ENCODE results near the gene VPS54.
A peak's percentile ranks its signal among the peaks of the same experiment; 100 is the strongest.

VPS54 gene, protein sequence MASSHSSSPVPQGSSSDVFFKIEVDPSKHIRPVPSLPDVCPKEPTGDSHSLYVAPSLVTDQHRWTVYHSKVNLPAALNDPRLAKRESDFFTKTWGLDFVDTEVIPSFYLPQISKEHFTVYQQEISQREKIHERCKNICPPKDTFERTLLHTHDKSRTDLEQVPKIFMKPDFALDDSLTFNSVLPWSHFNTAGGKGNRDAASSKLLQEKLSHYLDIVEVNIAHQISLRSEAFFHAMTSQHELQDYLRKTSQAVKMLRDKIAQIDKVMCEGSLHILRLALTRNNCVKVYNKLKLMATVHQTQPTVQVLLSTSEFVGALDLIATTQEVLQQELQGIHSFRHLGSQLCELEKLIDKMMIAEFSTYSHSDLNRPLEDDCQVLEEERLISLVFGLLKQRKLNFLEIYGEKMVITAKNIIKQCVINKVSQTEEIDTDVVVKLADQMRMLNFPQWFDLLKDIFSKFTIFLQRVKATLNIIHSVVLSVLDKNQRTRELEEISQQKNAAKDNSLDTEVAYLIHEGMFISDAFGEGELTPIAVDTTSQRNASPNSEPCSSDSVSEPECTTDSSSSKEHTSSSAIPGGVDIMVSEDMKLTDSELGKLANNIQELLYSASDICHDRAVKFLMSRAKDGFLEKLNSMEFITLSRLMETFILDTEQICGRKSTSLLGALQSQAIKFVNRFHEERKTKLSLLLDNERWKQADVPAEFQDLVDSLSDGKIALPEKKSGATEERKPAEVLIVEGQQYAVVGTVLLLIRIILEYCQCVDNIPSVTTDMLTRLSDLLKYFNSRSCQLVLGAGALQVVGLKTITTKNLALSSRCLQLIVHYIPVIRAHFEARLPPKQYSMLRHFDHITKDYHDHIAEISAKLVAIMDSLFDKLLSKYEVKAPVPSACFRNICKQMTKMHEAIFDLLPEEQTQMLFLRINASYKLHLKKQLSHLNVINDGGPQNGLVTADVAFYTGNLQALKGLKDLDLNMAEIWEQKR

DNA sequence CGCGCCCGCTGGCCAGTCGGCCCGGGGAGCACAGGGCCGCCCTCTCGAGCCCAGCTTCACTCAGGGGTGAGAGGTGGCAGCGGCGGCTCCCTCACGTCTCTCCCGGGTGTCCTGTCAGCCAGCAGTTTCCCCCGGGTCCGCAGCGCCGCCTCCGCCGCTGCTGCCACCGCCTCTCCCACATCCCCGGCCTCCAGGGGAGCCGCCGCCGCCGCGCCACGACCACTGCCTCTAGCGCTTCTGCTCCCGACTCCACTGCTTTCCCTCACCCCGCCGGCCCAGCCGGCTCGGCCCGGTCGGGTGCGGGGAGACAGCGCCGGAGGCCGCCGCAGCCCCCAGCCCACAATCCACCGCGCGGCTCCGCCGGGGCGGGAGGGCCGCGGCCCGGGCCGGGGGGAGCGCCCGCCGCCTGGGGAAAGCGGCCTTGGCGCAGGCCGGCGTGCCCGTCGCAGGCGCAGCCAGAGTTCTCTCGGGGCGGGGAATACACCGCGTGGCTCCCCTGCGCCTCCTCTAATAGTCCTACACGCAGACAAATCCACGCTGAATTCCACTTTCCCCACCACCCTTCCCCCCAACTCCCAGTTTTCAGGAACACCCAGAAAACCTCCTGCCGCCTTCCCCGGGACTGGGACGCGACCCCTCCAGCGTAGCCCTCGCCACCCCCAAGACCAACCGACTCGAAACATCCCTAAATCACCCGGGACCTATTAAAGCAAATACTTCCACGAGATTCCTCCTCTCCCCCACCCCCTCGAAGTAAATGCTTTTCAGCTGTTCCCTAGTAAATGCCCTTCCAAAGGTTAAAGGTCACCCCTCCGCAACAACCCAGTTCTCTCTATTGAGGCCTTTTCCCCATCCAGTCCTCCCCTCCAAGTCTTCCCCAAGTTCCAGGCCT lies at the start of gene VPS54:
VPS54 (minus strand) TSS at position 346 of the 892 bp plus-strand sequence. CDS start 35,429 bp downstream, outside the sequence.
- Histone ChIP-seq H3K27ac (peak within 1 kb of the TSS; percentile 92 to 99 (median 98)), H3K4me3 (peak within 1 kb of the TSS; percentile 54 to 72 (median 61))

DNA sequence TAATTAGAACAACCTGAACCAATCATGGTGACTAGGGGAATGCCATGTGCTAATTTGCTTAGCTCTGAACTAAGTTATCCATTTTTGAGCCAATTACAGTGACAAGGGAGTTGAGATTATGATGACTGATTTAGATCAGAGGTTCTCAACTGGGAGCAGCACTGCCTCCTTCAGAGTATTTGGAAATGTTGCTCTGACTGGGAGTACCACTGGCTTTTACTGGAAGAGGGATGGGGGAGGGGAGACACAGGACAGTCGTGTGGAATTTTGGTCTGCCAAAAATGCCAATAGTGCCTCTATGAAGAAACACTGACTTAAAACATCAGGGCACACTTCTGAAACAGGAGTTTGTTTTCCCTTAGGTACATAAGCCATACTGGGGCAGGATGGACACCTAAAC lies 48.1 kb upstream of the VPS54 start:
- Histone ChIP-seq H3K4me3 (no peak overlapping the region), H3K27ac (no peak overlapping the region)

DNA sequence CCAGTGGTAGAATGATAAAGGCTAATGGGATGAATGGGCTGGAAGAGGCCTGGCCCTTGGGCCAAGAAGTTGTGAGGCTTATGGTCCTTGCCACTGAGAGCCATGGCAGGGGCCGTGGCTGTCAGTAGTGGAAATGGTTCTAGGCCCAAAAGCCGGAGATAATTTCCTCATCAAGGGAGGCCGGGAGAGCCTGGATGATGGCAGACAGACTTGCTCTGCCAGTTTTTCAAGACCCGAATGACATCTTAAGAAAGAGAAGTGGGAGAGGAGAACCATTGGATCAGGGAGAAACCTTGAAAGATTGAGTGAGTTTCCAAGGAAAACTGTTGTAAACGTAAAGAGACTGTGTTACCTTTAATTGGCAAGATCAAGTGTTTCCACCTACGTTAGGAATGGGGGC lies 46.3 kb upstream of the VPS54 start:
- peak overlapping the region in 7 of 21 experiments; percentile 9 to 60 (median 37) for H3K27ac ChIP-seq
- no peak overlapping the region for H3K4me3 ChIP-seq

DNA sequence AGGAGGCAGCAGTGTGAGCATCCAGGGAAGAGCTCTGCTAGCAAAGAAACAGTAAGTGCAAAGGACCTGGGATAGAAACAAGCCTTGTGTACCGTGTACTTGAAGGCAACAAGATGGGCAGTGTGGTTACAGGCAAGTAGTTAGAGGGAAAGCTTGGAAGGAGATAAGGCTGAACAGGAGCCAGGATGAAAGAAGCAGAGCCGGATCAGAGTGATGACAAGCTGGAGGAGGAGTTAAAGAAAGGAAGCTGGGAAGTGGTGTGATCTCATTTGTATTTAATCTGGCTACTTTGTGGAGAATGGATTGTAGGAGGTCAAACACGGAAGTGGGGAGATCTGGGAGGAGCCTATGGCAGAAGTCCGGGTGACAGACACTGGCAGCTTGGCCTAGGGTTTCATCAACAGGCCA lies 44.7 kb upstream of the VPS54 start:
- Histone ChIP-seq H3K4me3 (no peak overlapping the region), H3K27ac (peak overlapping the region in 15 of 21 experiments; percentile 4 to 65 (median 56))

DNA sequence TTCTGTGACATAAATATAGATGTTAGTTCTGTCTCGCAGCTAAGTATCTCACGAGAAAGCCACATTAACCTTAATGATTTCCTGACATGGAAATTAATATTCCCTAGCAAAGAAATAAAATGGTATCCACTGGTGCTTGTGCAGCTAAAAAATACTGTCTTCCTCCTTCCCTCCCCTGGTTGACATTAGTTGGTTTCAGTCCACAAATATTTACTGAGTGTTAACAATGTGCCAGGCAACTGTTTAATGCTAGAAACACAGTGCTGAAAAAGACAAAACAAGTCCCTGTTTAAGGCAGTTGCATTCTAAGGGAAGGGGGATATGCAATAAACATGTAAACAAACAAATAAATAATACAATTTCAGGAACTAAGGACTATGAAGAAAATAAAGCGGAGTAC lies 44.2 kb upstream of the VPS54 start:
- Histone ChIP-seq H3K27ac (peak overlapping the region in 12 of 21 experiments; percentile 4 to 65 (median 54)), H3K4me3 (no peak overlapping the region)

DNA sequence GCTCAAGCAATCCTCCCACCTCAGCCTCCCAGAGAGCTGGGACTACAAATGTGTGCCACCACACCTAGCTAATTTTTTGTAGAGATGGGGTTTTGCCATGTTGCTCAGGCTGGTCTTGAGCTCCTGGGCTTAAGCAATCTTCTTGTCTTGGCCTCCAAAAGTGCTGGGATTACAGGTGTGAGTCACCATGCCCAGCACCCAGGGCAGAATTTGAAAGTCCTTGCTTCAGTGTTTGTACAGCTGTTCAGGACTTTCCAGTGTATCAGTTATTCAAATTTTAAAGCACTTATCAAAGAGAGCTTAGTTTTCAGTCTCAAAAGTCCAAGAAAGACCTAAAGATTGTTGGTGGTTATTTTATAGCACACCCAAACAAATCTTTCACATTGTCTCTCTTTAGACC lies 43.6 kb upstream of the VPS54 start:
- no peak overlapping the region for H3K4me3 ChIP-seq
- peak overlapping the region in 5 of 21 experiments; percentile 13 to 64 (median 31) for H3K27ac ChIP-seq

DNA sequence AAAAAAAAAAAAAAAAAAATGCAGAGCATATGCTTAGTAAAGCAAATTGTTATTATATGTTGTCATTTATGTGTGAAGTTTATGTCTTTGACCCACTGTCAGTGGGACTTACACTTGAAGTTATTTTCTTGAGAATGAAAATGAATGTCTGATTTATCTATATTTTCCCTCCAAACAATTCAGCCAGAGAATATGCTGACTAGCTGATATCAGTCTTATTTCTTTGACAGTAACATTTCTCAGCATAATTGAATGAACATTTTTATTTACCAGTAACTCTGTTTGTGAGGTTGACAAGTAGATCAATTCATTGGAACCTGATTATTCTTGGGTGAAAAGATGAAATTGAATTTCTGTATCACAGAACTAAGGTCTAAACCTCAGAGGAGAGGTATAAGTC lies 40.0 kb upstream of the VPS54 start:
- H3K27ac ChIP-seq: no peak overlapping the region
- no peak overlapping the region for H3K4me3 ChIP-seq

DNA sequence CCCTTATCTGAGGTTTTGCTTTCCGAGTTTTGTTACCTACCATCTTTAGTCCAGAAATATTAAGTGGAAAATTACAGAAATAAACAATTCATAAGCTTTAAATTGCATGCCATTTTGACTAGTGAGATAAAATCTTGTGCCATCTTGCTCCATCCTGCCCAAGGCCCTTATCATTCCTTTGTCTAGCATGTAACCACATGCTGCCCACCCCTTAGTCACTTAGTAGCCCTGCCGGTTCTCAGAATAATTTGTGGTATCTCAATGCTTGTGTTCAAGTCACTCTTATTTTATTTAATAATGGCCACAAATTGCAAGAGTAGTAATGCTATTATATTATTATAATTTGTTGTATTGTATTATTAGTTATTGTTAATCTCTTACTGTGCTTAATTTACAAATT lies 36.8 kb upstream of the VPS54 start:
- peak overlapping the region in 2 of 21 experiments; percentile 35 to 49 for H3K27ac ChIP-seq
- no peak overlapping the region for H3K4me3 ChIP-seq

DNA sequence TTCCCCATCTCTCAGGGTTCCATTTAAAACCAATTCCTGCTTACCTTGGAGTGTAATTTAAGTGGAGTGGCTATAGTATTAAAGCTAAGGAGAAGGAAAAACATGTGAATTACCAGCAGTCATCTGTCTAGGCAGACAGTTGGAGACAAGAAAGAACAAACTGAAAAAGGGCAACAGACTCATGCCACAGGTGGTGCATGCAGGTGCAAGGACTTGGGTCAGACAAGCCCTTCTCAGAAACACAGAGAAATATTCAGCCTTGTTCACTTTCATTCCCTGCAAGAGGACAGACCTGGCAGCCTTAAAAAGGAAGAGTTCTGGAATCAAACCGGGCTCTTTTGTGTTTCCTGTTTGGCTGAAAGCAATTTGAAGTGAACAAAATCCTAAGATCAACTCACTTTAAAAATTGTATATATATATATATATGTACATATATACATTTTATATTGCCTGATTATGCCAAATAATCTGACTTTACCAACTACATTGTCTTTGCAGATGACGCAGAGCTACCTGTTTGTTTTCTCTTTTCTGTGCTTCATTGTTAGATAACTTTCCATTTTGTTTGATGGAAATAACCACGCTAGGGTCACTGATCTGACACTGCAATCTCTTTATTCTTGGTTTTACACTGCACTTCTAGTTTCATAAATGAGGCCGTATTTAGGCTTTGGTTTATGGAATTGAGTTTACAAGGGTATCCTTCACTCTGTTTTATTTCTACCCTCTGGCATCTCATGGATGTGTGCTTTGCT lies 35.1 kb upstream of the VPS54 start:
- H3K27ac ChIP-seq: no peak overlapping the region

DNA sequence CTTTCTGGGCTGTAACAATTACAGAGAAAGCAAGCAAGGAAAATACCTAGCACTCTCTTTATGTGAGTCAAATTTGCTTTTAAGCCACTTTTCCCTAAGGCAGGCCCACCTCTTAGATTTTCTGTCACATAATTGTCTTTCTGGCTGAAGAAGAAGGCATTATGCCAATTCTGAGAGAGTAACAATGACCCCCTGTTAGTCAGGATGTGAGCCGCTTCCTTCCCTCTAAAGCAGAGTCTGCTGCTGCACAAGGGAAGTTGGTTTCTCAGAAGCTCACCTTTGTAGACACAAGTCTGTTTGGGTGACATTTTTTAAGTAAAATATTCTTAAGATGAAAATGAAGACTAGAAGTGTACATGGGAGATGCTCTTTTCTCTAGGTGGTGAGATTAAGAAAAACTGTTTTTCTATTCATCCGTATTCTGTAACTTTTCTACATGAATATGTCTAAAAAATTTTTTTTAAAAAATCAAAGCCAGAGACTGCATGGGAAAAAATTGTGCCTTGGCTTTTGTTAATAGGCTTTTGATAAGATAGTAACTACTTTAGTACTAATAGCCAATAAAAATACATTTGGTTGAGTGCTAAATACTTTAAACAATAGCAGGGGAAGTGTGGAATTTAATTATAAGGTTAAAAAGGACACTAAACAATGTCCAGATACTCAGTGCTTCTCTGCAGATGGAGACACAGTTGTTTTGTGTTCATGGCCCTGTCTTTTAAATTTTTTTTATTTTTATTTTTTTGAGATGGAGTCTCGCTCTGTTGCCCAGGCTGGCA lies 33.4 kb upstream of the VPS54 start:
- Histone ChIP-seq H3K27ac (peak overlapping the region in 1 of 21 experiments; percentile 1), H3K4me3 (no peak overlapping the region)

More for the DNA sequence above, 35.1 kb upstream of the VPS54 start:
- no peak overlapping the region for H3K4me3 ChIP-seq

DNA sequence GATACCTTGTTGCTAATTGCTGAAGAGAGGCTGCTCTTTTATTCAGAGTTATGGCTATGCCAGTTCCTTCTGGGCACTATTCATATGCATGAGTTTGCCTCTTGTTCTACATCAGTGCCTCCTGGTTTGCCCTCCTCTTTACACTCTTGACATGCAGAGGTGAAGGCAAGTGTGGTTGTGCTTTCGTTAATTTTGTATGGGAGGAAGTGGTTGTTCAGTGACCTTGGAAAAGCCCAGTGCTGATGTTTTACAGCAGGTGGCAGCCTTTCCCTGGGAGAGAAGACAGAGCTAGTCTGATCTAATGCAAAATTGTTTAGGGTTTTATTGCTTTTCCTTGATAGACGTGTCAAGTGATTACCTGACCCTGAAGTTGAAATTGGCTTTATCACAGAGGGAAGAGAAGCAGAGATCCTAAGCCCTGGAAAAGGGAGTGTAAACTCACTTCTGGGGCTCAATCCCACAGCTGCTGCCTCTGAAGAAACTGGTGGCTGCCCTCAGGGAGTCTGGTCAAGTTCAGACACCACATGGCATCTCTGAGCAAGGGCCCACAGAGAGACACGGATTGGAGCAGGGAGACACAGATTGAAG lies 30.5 kb upstream of the VPS54 start:
- Histone ChIP-seq H3K4me3 (no peak overlapping the region), H3K27ac (peak overlapping the region in 3 of 21 experiments; percentile 0 to 40 (median 37))

DNA sequence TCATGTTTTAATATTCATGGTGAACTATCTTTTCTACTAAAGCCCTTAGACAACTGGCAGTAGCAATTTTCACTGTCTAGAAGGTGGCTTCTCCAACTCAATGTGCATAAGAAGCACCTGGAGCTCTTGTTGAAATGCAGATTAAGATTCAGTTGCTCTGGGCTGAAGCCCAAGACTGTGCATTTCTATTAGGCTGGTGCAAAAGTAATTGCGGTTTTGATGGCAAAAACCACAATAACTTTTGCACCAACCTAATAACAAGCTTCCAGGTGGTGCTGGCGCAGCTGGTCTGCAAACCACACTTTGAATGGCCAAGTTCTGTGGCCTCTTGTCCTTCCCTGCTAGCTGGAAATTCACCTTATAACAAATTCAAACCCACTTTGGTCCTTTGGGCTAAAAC lies 26.7 kb upstream of the VPS54 start:
- H3K4me3 ChIP-seq: no peak overlapping the region

DNA sequence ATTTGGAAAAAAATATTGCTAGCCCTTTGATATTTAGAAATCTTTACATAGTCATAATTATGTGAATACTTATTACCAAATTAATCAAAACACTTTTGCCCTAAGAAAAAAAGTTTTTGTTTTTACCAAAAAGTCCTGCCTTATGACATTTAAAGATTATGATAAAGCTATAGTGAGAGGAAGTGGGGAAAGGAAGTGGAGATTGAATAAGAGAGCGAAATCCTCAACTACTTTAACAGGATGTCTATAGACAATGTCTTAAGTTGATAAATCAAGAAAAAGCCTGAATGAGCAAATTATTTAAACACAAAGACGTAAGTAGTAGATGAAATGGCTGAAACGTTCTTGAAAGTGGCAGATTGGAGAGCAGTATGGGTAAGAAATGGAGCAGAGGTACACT lies 20.9 kb upstream of the VPS54 start:
- Histone ChIP-seq H3K4me3 (no peak overlapping the region), H3K27ac (no peak overlapping the region)

More for the DNA sequence above, 26.7 kb upstream of the VPS54 start:
- H3K27ac ChIP-seq: no peak overlapping the region

DNA sequence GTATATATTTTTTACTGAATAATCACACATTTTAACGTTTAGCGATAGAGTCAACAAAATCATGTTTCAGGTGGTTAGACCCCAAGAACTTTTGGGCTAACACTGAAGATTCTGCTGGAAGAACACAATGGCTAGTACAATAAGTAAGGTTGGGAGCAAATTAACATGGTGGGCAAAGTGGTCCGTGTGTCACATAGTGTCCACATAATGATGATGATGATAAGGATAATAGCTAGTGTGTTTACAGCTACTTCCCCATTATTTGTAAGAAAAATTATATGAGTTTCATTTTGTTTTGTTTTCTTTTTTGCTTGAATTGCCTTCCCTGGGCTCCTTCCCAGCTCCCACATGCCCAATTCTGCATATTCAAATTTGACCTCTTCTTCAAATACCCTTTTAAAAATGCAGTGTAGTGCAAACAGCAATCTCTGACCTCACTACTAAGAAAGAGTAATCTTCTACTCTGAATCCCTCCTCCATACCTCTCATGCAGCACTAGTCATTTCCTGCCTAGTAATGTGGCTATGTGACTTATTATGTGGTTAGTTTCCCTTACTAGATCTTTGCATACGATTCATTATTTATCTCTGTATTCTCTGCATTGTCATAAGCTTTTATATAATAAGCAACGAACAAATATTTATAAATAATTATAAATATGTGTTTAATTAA lies 16.9 kb upstream of the VPS54 start:
- Histone ChIP-seq H3K27ac (peak overlapping the region in 2 of 21 experiments; percentile 25 to 37), H3K4me3 (no peak overlapping the region)

DNA sequence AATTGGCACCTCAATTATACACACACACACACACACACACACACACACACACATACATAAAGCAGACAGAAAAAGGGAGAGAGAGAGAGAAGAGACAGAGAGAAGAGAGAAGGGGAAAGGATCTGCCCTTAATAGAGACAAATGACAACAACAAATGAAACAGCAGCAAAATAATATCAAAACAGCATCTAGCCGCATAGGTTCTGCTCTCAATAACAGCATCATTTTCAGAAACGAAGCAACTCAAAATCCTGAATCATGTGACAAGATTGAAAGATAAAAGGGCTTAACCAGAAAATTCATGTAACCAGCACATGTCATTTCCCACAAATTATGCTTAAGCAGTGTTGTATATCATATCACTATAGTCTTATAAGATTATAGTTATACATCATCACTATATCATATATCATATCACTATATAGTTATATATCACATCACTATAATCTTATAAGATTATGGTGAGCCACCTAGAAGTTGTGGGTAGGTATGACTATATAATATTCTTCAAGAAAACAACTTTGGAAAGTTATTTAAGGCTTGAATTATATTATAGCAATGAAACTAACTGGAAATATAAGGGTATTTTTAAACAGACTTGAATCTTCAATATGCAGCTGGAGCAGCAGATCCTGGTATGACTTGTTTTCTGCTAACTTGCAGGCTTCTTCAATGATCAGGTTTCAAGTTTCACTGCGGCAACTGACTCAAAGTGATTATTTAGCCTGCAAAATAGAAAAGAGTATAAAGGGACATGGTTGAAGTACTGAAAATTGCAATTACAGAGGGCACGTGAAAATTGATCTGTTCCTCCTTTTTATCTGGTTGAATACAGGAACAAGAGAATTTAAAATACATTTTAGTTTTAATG lies 16.1 kb upstream of the VPS54 start:
- Histone ChIP-seq H3K27ac (peak overlapping the region in 2 of 21 experiments; percentile 25 to 37), H3K4me3 (no peak overlapping the region)

DNA sequence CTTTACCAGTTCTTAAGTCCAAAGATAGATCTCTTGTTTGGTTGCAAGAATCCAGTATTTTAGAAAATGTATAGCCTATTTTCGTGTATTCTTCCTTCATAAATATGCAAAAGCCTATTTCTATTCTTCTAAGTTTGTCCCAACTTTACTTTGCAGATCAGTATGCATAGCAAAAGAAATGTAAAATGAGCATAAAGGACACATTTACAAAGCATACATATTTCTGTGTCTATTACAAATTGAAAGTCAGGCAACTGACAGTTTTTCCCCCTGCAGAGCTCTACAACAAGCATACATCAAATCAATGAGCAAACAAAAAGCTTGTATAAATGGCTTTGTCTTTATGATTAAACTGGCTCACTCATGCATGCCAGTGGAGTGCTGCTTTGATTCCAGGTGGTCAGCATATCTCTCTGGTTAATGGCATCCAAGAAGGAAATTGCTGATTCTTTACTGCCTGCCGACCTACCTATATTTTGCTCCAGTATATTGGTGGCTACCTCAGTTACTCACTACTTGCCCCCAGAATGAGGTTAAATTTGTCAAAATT lies 10.0 kb upstream of the VPS54 start:
- Histone ChIP-seq H3K27ac (no peak overlapping the region), H3K4me3 (no peak overlapping the region)

Data from skin epidermis (tissue), 12 donors.